NCI-H526 treated with DMSO at 0.1 percent for 48 hours (cell line): Measurements from ENCODE around the gene ARHGEF2.
A peak's percentile ranks its signal among the peaks of the same experiment; 100 is the strongest.

ENCODE experiments used
- DNase-seq: peaks from one replicate; lab custom pipeline; 2025; lab: John Stamatoyannopoulos, UW

The ARHGEF2 gene

DNA sequence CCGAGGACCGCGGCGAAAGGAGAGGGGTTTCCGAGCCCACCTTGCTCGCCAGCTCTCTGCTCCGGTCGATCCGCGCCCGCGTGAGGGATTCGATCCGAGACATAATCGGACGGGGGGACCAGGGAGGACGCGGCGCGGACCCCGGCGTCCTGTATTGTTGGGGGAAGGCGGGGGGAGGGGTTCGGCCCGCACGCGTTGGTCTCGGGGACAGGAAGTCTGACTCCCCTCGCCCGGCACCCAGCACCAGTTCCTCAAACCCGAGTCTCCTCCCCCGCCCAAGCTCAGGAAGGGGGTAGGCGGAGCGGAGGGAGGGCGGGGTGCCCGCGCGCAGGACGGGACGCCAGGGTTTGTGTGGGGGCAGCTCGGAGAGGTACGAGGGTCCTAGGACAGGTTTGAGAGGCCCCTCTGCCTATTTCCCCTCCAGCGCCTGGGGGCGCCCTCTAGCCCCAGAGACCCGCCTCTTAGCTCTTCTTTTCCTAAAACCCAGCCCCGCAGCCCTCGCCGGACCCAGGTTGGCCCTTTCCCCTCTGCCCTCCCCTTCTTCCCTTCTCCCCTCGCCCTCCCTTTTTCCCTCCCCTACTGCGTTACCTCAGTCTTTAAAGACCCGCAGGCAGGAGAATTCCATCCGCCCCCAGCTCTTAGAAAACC lies at the start of gene ARHGEF2:
ARHGEF2 (minus strand) TSS at position 223 of the 648 bp plus-strand sequence; CDS start at position 103, 120 bp downstream.
- DNase-seq, result peak; percentile 70

DNA sequence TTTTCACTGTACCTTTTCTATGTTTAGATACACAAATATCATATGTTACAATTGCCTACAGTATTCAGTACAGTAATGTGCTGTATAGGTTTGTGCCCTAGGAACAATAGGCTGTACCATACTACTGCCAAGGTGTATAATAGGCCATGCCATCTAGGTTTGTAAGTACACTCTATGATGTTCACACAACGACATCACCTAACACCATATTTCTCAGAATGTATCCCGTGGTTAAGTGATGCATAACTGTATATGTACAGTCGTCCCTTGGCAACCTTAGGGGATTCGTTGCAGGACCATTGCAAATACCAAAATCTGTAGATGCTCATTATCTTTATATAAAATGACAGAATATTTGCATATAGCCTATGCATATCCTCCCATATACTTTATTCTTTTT lies 48.2 kb upstream of the ARHGEF2 start:
- no peak for DNase-seq

DNA sequence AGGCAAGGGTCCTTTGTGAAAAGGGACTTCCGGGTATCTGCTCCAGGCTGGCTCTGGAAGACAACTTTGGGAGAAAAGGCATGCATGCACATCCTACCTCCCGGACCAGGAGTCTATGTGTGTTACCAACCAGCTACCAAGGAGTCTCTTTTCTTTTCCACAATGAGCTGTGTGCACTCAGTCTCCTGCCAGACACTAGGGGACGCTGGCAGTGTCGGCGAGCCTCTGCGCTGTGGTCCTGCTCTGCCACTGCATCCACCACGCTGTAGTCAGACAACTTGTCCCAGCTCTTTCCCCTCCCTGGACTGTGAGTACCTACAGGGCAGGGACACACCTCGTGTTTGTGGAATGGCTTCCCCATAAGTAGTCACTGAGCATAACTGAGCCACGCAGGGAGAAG lies 47.5 kb upstream of the ARHGEF2 start:
- DNase-seq, result peak; percentile 79

DNA sequence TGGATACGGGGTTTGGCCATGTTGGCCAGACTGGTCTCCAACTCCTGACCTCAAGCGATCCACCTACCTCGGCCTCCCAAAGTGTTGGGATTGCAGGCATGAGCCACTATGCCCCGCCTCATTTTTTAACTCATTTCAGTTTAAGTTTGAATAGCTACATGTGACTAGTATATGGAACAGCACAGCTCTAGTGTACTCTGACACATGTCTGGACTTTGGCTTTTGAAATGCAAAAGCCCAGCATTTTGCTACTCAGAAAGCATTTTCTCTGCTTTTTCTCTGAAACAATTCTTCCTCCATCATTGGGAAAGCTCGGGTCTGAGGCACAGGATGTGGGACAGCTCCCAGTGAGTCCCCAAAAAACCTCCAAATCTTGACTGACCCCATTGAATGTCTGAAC lies 46.5 kb upstream of the ARHGEF2 start:
- DNase-seq, result no peak

DNA sequence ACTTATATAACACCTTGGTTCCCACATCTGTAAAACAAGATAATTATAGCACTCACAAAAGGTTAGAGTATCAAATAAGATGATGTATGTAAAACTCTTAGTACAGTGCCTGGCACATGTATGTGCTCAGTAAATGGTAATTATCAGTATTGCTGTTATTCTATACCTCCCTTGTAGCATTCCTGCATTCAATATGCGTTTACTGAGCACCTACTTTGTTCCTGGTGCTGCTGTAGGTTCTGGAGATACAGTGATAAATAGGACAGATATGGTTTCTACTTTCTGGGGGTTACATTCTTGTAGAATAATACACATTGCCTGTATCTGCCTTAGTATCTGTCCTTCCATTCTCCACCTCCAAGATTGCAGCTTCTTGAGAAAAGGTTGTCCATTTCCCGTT lies 43.6 kb upstream of the ARHGEF2 start:
- no peak for DNase-seq

DNA sequence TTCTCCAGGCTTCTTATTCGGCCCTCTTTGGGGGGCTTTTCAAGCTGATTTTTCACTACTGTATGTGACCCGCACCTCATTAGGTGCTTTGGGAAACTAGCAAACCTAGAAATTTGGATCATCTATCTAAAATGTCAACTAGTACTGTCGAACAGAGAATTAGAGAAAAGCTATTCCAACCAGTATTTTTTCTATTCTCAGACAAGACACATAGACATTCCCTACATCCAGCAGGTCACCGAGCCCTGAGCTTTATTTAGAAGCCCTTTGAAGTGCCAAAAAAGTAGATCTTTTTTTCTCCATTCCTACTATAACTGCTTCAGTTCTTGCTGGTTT lies 42.7 kb upstream of the ARHGEF2 start:
- no peak for DNase-seq

DNA sequence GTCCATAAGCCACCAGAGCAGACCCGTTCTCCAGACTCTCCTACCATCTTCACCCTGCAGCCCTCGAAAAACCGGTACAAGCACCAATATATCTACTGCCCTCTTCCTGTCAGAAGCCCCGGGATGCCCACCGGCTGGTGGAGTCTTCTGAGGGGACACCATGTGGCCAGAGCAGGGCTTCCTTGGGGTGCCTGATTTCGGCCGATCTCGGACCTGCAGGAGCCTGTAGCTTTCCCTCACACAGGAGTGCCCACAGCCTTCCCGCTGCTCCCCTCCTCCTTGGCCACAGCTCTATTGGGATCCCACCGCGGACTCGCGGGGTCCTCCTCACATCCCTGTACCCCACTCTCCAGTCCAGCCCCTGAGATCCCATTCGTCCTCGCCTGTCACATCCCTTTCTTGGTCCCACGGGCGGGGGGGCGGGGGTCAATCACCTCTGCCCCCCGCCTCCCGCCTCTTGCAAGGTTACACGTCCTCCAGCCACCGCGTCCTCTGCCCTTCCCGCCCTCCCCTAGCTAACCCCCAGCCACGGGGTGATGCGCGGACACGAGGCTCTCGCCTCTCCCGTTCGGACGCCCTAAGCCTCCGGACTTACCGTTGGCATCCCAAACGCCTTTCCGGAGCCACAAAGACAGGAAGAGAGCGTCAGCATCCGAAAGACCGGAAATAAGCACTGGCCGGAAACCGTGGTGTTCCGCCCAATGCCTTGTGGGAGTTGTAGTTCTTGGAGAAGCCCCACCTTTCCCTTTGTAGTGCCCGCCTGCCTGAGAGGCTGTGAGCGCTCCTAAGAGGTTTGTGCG lies 42.1 kb upstream of the ARHGEF2 start, which contains the start of gene SSR2:
SSR2 (minus strand) TSS at position 659 of the 800 bp plus-strand sequence. CDS start 784 bp downstream, outside the sequence.
- peak; percentile 96 for DNase-seq

DNA sequence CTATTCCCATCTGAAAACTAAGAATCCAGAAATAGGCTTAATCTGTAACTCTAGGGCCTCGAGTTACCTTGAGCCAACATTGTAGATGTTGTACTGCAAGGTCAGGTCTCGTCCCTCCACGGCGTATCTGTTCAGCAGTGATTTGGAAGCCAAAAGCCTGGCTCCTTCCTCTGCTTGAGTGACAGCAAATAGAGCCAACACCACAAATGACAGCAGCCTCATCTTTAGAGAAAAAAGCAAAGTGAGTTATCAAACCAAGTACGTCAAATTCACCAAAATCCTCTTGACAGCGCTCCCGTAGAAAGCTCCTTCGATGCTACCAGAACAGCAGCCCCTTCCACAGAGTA lies 41.6 kb upstream of the ARHGEF2 start:
- DNase-seq, result no peak

DNA sequence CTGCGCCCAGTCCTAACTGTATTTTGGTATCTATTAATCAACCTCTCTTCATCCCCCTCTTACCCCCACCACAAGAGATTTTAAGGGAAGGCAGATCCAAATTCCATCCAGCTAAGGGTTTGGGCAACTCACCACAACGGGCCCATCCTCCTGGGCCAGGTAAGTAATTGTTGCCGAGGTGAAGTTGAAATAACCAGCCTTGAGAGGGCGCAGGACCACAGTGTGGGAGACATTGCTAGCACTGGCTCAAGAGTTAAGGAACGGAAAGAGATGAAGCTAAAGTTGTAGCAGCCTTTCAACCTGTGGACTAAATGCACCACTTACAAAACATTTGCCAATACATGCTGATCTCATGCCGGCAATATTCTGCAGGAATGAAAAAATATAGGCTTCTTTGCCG lies 36.5 kb upstream of the ARHGEF2 start:
- DNase-seq, result no peak

DNA sequence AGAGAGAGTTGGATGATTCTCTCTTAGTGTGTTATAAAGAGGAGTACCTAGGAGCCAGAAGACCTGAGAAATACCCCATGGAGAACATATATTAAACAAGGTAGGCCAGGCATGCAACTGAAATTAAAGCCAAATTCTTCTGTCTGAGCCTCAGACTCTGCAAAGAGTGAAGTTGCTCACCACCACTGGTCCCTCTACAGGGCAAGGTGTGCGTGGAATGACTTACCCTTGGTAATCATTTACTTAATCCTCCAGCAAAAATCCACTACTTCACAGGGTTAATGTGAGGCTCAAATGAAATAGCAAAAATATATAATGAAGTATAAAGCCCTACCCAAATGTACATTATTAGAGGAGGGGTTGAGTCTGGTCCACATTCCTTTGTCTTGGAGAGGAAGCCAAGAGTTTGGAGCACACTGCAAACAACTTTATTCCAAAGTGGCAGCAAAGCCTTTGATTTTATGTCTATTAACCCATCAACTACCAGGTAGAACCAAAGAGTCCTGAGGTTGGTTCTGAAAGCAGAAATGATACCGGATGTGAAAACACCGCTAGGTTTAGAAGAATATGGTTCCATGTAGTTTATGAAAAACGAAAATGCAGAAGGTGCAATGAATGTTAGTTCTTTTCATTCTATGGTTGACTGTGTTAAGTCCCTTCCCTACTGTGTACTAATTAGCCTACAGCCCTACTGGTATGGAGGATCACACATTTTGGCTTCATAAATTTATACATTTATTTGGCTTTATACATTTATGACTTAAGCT lies 33.9 kb upstream of the ARHGEF2 start:
- no peak for DNase-seq

DNA sequence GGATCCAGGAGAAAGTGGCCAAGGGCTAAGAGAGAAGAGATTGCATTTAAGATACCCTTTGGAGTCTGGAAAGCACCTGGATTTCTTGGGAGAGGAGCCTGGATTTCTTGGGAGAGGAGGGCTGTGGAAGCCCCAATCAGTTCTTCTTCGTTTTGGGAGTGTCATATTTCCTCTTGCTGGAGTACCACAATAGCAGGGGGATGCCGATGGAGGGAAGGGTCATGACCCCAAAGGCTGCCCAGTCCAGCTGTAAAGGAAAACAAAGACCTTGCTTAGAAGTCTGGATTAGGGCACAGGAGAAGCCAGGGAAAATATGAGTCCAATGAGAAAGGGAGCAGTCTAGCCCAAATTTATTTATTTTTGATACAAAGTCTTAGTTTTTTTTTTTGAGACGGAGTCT lies 31.1 kb upstream of the ARHGEF2 start:
- DNase-seq, result no peak

DNA sequence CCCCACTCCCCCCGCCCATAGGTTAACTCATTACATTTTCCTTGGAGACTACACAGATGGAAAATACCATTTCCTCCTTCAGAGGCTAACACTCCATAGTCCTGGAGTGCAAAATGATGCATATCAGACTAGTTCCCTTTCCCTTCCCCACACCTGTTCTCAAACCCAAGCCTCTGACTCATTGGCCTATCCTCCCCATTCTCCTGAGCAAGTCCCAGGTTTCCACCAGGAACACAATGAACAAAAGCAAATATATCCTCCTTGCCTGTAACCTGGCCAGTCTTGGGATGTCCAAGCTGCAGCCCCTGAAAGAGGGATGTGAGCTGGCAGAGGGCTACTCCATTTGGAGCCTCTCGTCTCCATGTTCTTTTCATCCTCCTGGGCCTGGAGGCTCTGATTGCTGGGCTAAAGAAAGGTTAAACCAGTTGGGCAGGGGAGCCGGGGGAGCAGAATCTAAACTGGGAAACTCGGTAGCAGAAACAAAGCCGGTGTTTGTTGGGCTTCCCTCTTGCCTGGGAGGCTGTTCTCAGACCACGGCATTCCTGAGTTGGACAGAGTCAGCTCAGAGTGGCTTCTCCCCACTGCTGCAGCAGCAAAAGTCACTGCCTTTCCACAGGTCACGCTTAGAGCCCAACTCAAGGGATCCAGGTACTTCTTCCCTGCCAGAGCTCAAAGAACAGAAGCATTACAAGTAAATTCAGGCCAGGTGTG lies 28.5 kb upstream of the ARHGEF2 start:
- DNase-seq, result no peak

DNA sequence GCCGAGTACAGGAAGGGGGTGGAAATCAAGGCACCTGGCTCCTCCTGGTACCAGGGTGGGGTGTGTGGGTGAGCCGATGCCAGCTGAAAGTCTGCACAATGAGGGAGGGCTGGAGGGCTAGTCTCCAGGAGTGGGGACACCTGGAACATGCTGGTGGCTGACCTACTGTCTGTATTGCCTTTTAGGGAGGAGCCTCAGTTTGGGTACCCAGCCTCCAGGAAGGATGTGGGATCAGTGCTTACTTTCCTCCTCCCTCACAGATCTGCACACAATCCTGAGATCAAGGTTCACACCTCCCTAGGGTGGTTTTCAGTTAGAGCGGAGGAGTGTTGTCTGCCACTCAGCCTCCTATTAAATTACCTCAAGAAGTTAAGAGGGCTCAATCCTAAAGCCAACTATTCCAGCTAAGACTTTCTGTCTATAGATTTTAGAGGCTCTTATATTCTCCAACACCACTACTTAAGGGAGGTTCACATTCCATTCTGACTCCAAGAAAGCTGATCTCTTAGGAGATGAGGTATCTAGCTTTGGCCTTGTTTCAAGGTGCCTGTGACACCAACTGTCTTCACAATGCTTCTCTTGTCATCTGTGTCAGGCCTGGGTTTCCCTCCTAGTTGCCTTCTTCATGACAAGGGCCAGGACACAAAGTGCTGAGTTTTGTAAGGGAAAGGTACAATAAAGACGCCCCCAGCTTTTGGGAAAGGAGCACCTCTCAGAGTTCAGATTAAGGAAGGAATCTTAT lies 26.7 kb upstream of the ARHGEF2 start:
- DNase-seq, result no peak

DNA sequence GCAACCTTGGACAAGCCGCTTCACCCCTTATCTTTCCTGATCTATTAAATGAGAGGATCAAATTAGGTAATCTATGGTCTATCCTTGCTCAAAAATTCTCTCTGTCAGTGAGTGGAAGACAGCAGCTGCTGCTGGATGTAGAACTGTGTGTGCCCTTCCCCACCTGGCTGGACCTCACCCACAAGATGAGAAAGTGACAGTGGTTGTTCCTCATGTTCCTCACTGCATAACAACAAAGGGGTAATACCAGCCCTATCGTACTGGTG lies 25.5 kb upstream of the ARHGEF2 start:
- DNase-seq, result no peak

DNA sequence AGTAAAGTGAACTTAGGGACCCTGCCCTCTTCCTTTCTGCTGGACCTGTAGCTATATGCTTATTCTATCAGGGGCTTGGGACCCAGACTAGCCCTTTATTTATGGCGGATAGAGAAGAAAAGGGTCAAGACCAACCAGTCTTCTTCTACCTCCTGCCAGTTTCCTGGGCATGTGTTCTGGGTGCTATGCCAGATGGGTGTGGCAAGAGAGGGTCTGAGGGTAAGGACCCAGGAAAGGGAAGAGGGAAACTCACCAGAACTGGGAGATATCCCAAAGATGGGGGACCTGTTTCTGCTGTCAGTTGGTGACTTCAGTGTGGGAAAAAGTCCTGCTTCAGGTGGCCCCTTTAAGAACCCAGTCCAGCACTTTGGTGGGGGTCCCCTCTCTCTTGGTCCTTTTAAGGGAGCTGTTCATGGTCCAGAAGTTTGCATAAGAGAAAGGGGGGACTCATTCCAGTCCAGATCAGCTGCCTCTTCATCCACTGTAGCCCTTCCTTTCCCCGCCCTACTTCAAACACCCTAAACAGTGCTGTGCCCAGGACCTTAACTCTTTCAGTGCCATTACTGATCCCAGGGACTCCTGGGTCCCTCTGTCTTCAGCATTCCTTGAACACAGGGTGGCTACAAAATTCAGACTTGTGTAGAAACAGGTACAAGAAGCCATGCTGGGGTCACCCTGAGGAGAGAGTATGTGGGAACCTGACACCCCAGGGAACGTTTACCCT lies 24.0 kb upstream of the ARHGEF2 start:
- no peak for DNase-seq

DNA sequence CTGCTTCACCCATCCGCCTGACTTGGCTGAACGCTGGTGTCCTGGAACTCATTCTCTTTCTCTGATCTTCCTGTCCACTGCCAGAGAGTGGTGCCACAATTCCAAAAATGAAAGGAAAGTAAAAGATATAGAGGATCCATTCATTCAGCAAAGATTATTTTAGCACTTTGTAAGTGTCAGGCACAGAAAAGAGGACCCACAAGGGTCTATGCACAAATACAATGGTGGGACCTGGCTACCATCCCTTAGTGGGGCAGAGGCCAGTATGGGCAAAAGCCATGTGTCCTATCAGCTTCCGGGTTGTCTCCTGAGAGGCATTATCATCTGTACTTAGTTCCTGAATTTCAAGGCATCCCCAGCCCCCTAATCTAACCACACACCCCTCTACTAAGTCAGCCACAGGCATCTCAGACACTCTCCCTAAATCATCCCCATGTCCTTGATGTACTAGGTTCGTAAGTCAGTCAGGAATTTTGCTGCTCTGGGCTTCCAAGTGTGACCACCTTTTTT lies 23.4 kb upstream of the ARHGEF2 start:
- no peak for DNase-seq

DNA sequence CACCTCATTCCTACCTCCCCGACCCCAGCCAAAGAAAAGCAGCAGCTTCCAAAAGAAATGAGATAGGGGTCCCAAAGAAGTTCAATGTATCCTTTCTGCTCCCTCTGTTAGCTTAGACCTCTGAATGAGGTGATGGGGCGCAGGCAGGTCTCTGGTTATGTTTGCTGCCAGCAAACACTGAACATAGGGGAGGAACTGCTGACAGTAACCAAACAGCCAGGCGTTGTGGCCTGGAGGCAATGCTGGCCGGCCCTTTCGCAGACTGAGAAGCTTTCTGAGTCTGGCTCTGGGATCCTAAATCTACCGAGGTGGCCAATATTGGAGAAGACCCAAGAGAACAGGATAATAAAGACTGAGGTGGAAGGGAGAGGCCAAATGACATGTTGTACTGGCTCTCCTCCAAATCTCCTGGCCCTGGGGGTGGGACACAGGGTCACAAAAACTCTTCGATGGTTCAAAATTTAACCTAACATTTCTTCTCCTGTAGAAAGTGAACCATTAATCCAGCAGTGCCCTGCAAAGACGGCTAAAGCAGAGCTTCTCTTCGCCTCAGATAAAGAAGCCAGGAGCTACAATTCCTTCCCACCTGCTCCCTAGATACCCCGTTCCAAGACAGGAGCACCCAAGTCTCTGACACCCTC lies 22.8 kb upstream of the ARHGEF2 start:
- DNase-seq, result no peak

DNA sequence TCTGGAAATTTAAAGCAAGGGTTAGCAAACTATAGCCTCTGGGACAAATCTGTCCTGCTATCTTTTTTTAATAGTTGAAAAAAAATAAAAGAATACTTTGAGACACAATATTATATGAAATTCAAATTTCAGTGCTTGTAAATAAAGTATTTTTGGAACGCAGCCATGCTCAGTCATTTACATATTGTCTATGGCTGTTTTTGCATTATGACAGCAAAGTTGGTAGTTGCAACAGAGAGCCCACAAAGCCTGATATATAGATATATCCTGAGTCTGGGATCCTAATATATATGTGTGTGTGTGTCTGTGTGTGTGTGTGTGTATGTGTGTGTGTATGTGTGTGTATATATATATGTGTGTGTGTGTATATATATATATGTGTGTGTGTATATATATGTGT lies 21.6 kb upstream of the ARHGEF2 start:
- no peak for DNase-seq

DNA sequence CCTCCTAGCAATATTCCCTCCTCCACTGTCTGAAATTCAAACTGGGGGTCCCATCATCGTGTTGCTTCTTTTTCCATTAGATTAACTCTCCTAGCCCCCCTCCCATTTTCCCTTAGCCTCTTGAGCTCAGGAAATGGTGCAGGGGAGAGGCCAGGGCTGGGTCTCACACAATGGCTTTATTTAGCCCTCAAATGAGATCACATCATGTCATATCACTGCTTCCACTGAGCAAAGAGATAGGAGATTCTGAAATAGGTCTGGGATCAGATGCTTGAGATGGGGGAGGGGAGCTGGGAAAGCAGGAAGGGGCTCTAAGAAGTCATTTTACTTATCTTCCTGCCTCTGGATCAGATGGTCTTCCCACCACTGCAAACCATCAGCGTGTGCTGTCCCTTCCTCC lies 17.8 kb upstream of the ARHGEF2 start:
- DNase-seq, result no peak

DNA sequence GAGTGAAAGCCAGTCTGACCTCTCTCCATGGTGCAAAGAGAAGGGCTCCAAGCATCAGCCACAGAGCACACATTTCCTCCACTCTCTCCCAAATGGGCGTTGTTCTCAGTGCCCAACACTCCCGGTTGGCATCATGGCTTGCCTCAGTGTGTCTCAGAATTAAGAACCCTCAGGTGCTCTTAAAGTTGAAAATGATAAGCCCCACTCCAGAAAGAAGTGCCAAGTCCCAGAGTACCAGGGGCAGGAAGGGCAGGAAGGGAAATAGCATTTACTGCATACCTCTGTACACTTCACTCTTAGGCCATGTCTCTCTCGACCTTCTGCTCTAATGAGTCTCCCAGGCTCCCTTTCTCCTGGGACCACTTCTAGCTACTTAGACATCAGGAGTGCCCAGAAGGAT lies 15.2 kb upstream of the ARHGEF2 start:
- DNase-seq, result no peak
